Activated CD4-positive, alpha-beta T cell treated with anti-CD3 and anti-CD28 coated beads, Interleukin-2, amount 50 U/mL, for 48 hours (primary cell): ENCODE data around the gene PRDX6.
A peak's percentile ranks its signal among the peaks of the same experiment; 100 is the strongest.
"Not testable (repeated sequence)": the region's sequence is repeated elsewhere in the genome, so short reads cannot be mapped to it uniquely, and the experiment has no call there.

Experiments
- DNase-seq, 2 experiments: peaks; one replicate each; pipeline ENCODE4 v3.0.0-alpha.2; 2020

PRDX6 gene, protein sequence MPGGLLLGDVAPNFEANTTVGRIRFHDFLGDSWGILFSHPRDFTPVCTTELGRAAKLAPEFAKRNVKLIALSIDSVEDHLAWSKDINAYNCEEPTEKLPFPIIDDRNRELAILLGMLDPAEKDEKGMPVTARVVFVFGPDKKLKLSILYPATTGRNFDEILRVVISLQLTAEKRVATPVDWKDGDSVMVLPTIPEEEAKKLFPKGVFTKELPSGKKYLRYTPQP

GRCh38 chr1:173477286-173478093 is at the start of gene PRDX6:
Gene PRDX6 (plus strand): TSS chr1:173477335. CDS start chr1:173477398, 63 bp downstream.
- DNase-seq: peak in 1 of 2 experiments; percentile 84

- peak; percentile 75 to 77 for DNase-seq
Observed at GRCh38 chr1:173429471-173430402, 47.4 kb upstream of the PRDX6 start.

- no peak for DNase-seq
Observed at GRCh38 chr1:173430677-173431303, 46.3 kb upstream of the PRDX6 start.

DNA sequence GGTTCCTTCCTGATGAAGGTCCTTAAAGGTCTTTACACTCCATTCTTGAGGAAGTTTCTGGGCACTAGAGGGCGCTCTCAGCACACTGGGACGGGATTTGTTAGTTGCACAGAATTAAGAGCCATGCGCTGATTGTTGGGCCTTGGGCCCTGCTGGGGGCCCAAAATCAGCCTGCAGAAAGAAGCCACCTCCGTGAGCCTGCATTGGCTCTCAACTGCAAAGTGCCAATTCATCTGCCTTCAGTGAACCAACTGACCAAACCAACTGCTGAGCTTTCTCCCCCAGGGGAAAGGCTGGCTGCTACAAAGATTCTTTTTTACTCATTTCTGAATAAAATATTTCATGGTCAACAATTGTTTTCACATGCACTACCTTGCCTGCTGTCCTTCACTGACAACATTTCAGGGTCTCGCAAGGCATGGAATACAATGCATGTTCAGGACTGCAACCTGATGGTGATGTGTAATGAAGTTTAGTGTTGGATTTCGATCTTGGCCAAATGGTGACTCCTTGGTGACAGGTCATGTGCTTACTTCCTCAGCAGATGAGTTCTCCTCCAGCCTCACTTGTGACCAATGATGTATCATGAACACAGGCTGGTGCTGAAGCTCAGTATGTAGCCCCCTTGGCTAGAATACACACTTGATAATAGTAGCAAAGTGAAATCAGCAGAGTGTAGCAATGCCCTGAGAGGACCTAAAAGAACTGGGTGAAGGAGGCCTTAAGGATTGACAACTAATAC is 45.7 kb upstream of the PRDX6 start:
- peak; percentile 94 to 96 for DNase-seq

DNA sequence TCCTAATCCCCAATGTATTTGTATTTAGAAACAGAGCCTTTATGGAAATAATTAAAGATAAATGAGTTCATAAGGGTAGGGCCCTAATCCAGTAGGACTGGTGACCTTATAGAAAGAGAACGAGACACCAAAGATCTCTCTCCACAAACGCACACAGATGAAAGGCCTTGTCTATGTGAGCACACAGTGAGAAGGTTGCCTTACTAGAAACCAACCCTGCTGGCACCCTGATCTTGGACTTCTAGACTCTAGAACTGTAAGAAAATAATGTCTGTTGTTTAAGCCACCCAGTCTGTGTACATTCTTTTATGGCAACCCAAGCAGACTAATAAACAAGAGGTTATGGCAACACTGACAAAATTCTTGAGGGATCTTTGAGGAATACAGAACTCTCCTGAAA is 44.8 kb upstream of the PRDX6 start:
- DNase-seq: no peak

DNA sequence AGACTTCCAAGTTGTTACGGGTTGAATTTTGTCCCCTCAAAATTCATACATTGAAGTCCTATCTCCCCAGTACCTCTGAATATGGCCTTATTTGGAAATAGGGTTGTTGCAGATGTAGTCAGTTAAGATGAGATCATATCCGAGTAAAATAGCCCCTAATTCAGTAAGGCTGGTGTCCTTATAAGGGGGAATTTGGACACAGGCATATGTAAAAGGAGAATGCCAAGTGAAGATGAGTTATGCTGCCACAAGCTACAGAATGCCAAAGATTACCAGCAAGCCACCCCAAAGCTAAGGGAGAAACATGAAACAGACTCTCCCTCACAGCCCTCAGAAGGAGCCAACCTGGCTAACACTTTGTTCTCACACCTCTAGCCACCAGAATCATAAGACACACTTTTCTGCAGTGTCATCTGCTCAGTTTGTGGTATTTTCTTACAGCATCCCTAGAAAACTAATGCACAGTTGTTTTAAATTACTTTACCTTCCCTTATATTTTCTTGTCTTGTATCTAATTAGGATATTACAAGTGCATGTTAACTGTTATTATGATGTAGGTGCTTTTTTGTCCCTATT is 43.3 kb upstream of the PRDX6 start:
- no peak for DNase-seq

DNA sequence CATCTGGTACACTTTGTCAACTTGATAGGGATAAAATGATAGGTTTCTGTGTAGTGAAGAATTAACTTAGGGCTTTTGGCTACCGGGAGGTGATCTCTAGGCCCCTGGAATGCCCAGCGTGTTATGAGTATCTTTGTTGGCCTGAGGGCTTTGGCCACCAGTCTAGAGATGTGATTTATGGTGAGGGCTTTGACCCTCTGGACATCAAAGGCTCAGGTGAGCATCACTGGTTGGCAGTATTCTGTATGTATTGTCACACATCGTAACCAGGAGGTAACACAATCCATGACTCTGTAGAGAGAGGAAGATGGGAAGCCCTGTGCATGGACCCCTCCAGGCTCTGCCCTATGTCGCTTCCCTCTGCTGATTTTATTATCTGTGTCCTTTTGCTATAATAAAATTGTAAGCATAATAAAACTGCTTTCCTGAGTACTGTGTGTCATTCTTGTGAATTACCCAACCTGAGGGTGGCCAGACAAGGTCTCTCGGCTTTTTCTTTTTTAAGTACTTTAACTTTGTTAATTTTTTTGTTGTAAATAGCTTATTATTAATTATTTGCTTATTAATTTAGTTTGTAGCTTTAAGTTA is 40.2 kb upstream of the PRDX6 start:
- no peak for DNase-seq

DNA sequence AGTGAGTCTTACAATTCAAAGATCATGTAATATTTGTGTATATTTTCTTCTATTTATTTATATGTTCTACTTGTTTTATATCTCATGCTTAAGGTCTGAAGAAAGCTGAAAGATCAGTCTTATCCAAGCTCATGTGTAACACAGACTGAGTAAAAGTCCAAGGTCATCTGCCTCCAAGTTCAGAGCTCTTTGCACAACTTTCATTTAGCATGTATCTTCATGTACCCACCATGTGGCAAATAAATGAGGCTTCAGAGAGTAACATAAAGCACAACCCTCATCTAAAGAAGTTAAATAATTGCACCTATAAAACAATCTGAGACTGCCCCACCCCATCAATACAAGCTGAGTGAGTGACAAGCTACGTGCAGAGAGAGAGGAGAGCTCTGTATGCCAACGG is 38.5 kb upstream of the PRDX6 start:
- DNase-seq: no peak

DNA sequence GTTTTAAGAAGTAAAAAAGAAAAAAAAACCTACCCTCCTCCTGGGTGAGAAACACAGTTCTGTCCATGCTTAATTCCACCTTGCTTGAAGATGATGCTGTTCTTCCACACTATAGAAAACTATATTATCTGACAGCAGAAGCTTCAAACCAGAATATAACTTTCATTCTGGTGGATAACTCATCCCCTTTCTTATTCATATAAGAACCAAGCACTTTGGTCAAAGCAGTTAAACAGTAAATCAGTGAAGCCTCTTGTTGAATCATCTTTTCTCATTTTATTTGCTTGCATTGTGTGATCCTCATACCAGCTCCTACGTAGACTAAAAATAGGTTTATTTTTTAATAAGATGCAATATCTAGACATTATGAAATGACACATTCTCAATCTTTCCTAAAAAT is 36.7 kb upstream of the PRDX6 start:
- no peak for DNase-seq

- no peak for DNase-seq
Observed at GRCh38 chr1:173444757-173445156, 32.4 kb upstream of the PRDX6 start.

GRCh38 chr1:173445164-173445563 is 32.0 kb upstream of the PRDX6 start:
- no peak for DNase-seq

- no peak for DNase-seq
Observed at GRCh38 chr1:173445656-173446055, 31.5 kb upstream of the PRDX6 start.

- DNase-seq: no peak
Observed at GRCh38 chr1:173447224-173447623, 29.9 kb upstream of the PRDX6 start.

DNA sequence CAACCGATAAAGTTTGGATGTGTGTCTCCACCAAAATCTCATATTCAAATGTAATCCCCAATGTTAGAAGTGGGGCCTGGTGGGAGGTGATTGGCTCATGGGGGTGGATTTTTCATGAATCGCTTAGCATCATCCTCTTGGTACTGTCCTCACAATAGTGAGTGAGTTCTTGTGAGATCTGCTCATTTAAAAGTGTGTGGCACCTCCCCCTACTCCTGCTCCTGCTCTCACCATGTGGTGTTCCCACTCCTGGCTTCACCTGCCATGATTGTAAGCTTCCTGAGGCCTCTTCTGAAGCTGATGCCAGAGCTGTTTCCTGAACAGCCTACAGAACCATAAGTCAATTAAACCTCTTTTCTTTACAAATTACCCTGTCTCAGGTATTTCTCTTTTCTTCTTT is 28.2 kb upstream of the PRDX6 start:
- DNase-seq: no peak

GRCh38 chr1:173451981-173452380 is 25.2 kb upstream of the PRDX6 start:
- DNase-seq: no peak

DNA sequence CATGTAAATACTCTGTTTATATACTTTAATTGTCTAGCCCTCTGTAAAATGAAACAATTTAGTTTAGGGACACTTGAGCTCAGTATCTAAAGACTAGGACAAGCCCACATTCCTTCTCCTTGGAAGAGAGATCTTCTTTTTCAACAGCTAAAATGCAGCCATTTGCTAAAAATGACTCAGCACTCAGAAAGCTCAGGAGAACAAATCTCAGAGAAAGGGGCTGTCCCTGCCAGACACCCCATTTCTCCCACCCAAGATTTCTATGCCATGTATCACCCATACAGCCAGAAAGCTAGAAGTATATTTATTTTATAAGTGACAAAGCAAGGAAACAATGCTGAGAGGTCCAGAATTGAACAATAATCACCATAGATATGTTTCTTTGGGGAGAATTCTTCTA is 23.2 kb upstream of the PRDX6 start:
- DNase-seq: no peak

DNA sequence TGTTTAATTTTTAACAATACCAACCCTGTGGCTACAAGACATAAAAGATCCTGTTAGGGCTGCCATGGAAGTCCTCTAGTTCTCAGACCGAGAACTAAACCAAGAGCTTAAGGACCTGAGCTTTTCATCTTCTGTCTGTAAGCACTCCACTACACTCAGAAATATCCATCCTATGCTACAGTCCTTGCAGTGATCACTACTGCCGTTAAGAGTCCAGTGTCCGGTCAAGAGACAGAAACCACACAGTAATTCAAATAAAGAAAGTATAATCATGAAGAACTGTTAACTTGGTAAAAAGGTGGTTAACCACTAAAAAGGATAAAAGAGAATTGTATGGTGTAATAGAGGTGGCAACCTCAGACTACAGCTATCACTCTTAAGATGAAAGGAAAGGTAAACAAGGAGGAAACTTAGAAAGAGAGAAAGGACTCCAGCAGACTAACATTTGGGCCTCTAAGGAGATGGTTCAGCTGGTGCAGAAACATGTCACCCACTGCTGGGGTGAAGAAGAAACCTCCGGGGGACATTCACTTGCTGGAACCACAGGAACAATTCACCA is 22.1 kb upstream of the PRDX6 start:
- DNase-seq: no peak

GRCh38 chr1:173459885-173460284 is 17.2 kb upstream of the PRDX6 start:
- DNase-seq: no peak

- DNase-seq: not testable (repeated sequence)
Observed at GRCh38 chr1:173462666-173463065, 14.5 kb upstream of the PRDX6 start.

DNA sequence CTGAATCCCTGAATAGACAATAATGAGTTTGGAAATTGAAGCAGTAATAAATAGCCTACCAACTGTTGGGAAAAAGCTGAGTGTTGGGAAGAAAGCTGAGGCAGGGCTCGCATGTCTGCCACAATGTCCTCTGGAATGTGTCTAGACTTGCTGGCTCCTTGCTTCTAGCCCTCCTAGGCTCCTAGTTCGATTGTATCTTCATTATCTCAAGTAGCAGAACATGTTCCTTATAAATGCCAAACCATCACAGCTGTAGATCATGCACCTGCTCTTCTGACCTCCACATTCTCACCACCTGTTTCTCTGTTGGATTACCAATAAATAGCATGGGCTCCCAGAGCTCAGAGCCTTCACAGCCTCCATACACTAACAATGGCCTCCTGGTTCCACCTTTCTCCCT is 12.9 kb upstream of the PRDX6 start:
- not testable (repeated sequence) for DNase-seq

GRCh38 chr1:173467426-173467825 is 9.7 kb upstream of the PRDX6 start:
- no peak for DNase-seq
